ENCODE data around the gene STRBP.

The STRBP gene

DNA sequence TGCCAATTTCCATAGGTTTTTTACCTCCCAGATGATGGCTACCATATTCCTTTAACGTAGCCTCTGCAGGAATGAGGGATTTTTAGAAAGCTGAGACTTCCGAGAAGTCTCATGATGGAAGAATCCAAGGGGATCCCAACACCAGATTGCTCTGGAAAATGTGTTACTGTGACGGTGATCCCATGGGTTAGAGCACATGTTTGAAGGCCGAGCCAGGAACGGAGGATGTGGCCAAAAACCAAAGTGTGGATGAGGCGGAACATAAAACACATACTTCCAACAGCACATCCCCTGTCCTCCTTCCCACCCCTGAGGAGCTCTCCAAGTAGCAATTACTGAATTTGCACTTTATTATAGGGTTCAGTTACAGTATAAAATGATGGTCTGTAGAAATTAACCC lies 152.3 kb downstream of the STRBP start:
- TF ChIP-seq FOXP2 (optimal IDR thresholded peaks at IDR 0.05; ENCODE audit: borderline replicate concordance, extremely low read depth, extremely low read length, insufficient read depth) = no peak
- no peak for TF ChIP-seq TAF1 (IDR thresholded peaks at IDR 0.05; ENCODE audit: borderline replicate concordance, insufficient read depth, low read length)
- TF ChIP-seq SIN3A (IDR thresholded peaks at IDR 0.05; ENCODE audit: borderline replicate concordance, insufficient read depth, low read length) = no peak
- no peak for TF ChIP-seq REST (IDR thresholded peaks at IDR 0.05; ENCODE audit: insufficient read depth in 1 of 2, low read depth in 2 of 2, low read length in 2 of 2)
- TF ChIP-seq POLR2AphosphoS5 (IDR thresholded peaks at IDR 0.05; ENCODE audit: low read depth, low read length) = no peak

DNA sequence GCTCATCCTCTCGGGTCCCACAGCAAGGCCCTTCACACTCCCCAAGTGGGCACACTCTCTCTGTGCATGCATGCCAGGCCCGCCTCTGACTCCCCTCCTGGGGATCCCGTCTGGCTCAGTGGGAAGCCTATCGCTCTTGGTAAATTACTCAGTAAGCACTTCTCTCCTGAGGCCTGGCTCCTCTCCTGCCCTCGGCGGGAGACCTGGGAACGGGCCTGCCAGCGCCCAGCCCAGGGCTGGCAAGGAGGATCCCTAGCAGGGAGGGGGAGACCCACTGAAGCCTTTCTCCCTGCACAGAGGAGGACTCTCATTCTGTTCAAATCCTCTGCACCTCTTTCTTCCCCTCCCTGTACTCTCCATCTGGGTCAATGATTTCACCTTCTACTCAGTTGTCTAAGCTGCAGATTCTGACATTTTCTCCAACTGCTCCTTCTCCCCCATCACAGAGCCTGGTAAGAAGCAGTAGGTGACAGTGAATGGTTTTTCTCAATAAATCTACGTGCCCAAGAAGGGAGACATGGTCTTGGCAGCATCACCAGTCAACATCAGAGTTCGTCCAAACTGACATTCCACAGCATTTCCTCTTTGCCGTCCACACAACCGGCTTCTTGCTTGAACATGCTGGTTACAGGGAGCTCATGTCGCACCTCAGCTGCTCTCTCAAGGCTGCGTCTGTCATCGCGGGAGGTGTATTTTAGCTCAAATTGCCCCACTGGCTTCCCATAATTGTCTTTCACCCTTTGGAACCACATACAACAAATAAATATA lies 153.1 kb downstream of the STRBP start:
- TF ChIP-seq POLR2AphosphoS5 (IDR thresholded peaks at IDR 0.05; ENCODE audit: low read depth, low read length) = no peak
- no peak for TF ChIP-seq SIN3A (IDR thresholded peaks at IDR 0.05; ENCODE audit: borderline replicate concordance, insufficient read depth, low read length)

DNA sequence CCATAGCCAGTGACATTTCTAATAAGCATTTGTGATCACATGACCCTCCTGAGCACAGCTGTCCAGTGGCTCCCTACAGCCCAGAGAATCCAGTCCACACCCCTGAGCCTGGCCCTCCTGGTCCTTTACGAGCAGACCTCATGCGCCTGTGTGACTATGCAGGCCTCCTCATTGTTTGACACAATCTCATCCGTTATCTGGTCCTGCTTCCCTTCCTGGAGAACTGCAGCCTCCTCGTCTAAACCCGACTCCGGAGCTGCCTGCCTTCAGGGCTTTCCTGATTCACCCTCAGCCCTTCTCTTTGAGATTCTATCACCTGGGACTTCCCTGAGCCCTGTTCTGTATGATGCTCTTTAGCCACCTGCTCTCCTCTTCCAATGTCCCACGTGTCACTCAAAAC lies 155.2 kb downstream of the STRBP start:
- TF ChIP-seq TAF1 (IDR thresholded peaks at IDR 0.05; ENCODE audit: borderline replicate concordance, insufficient read depth, low read length) = no peak
- no peak for TF ChIP-seq FOXP2 (optimal IDR thresholded peaks at IDR 0.05; ENCODE audit: borderline replicate concordance, extremely low read depth, extremely low read length, insufficient read depth)
- TF ChIP-seq REST (IDR thresholded peaks at IDR 0.05; ENCODE audit: insufficient read depth in 1 of 2, low read depth in 2 of 2, low read length in 2 of 2) = no peak
- TF ChIP-seq SIN3A (IDR thresholded peaks at IDR 0.05; ENCODE audit: borderline replicate concordance, insufficient read depth, low read length) = no peak
- TF ChIP-seq POLR2AphosphoS5 (IDR thresholded peaks at IDR 0.05; ENCODE audit: low read depth, low read length) = no peak

DNA sequence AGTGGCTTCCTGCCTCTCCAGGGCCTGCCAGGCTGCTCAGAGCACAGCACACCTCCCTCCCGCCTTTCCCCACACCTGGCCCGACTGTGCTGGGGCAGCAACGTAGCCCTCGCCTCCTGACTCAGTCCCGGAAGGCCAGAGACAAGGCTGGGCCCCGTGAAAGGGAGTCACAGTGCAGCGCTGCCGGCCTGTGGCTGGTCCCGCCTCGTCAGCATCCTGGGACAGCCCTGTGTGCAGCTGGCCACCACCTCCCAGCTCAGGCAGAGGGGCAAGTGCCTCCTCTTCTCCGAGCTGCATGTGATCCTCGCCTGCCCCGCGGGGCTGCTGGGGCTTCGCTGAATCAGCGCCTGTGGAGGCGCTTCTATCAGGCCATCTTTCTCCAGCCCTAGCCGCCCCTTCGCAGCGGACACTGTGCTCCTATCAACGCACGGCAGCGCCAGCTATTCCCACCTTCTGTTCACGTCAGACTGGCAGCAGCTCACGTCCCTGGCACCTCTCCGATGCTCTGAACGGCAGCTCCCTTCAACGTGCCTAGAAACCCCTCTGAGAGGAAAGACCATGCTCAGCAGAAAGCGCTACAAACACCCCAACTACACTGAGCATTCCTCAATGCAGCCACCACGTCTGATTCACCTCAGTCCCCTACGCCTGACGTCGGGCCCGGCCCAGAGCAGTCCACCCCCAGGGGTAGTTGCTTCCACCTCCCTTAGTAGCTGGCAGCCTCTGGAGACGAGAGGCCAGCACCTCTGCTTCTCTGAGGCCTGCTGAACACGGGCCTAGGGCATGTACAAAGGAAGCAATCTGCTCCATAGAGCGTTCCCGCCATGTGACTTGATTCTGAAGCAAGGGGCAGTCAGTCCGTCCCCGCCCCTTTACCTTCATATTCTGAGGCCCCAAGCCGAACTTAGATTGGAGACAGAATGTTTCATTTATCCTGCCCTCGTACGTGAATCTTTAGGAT lies 156.1 kb downstream of the STRBP start:
- TF ChIP-seq SIN3A (IDR thresholded peaks at IDR 0.05; ENCODE audit: borderline replicate concordance, insufficient read depth, low read length) = no peak
- TF ChIP-seq FOXP2 (optimal IDR thresholded peaks at IDR 0.05; ENCODE audit: borderline replicate concordance, extremely low read depth, extremely low read length, insufficient read depth) = no peak
- TF ChIP-seq REST (IDR thresholded peaks at IDR 0.05; ENCODE audit: insufficient read depth in 1 of 2, low read depth in 2 of 2, low read length in 2 of 2) = no peak
- TF ChIP-seq POLR2AphosphoS5 (IDR thresholded peaks at IDR 0.05; ENCODE audit: low read depth, low read length) = no peak
- TF ChIP-seq TAF1 (IDR thresholded peaks at IDR 0.05; ENCODE audit: borderline replicate concordance, insufficient read depth, low read length) = no peak

DNA sequence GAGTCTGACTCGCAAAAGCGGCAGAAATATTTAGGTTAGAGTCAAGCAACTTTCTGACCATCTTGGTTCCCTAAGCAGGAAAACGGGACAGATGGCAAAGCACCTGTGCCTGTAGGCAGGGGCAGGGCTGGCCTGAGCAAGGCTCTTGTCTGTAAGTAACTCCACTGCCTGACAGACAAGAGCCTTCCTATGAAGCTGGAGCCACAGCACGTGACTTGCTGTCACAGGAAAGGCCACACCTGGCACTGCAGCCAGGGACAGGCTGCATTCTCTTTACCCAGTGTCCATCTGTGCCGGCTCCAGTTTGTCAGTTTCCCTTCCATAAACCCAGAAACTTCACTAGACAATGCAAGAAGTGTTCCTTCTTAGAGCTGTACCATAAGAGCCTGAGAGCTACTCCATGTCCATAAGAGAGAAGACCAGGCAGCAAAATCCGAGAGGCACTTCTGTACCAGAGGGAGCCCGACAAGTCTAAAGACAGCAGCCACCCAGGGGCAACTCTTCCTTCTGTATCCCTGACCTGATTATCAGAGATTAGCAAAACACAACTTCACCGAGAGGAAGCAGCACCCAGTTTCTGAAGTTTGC lies 156.9 kb downstream of the STRBP start:
- TF ChIP-seq REST (IDR thresholded peaks at IDR 0.05; ENCODE audit: insufficient read depth in 1 of 2, low read depth in 2 of 2, low read length in 2 of 2) (no peak), FOXP2 (optimal IDR thresholded peaks at IDR 0.05; ENCODE audit: borderline replicate concordance, extremely low read depth, extremely low read length, insufficient read depth) (no peak), SIN3A (IDR thresholded peaks at IDR 0.05; ENCODE audit: borderline replicate concordance, insufficient read depth, low read length) (no peak), TAF1 (IDR thresholded peaks at IDR 0.05; ENCODE audit: borderline replicate concordance, insufficient read depth, low read length) (no peak), POLR2AphosphoS5 (IDR thresholded peaks at IDR 0.05; ENCODE audit: low read depth, low read length) (no peak)

All from PFSK-1 (cell line).